SW480 (cell line): ENCODE measurements around the gene SYNJ2.

Source experiments
- DNase-seq: peaks from one replicate; pipeline ENCODE4 v3.0.0-alpha.2; 2016; ENCODE audit warnings: low spot score

Gene SYNJ2

GRCh38 chr6:158057213-158057987 lies 75.7 kb downstream of the SYNJ2 start:
- DNase-seq = peak; percentile 32

GRCh38 chr6:158058171-158058651 lies 76.5 kb downstream of the SYNJ2 start:
- no peak for DNase-seq

DNA sequence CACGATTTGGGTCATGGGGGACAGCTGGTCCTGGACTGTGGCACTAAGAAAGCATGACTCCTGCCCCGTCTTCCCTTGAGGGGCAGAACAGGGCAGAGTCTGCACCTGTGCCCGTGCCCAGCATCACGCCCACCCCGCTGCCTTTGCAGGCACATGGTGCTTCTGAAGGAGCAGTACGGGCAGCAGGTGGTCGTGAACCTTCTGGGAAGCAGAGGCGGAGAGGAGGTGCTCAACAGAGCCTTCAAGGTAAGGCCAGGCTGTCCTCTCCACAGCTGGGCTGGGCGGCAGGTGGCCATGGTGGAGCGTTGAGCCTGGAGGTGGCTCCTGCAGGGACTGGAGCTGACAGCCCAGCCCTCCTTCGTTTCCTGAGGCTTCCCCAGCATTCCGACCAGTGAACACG lies 77.4 kb downstream of the SYNJ2 start:
- DNase-seq = no peak

DNA sequence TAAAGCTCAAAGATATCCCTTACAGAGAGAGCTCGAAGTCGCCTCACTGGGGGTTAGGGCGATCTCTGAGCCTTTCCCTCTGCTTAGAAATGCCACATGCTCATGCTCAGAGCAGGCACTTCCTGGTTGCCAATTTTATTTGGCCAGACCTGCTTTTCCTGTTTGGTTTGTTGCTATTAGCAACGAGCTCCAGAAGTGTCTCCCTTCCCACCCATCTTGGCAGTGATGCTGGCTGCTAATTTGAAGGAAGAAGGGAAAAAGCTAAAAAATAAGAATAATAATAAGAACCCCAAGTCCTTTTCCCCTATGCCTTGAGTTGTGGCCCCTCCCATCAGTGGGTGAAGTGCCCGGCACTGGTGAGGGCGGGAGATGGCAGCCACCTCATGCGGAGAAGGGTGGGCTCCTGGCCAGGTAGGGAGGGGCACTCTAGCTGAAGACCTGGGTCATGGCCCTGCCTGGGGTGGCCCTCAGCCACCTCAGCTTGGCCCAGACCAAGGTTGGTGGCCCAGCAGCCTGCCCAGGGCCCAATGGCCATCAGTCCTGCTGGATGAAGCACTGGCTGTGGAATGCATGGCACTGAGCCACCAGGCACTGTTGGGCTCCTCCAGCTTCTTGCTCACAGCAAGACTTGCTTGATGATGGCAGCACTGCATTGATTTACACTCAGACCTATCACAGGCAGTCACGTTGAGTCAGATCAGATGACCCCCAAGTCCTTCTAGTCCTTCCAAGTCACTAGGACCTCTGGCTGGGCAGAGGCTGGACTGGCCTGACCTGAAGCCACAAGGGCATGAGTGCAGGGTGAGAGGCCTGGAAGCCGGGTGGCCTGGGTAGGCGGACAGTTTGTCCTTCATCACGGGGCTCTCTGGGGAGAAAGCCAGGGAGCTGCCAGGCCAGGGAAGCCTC lies 79.0 kb downstream of the SYNJ2 start:
- DNase-seq = no peak

DNA sequence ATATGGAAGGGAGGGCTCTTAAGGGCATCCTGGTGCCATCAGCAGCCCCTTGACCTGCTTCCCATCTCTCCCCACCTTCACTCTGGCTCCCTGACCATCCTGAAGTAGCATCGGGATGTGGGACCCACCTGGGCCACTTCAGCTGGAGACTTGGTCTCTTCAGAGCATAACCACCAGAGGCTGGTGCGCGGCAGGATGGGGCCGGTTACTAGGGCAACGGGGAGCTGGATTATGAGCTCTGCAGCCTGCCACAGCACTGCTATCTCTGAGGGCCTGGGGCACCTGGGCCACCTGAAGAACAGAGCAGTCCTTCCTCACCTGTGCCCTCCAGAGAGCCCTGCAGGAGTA lies 79.7 kb downstream of the SYNJ2 start:
- DNase-seq = no peak

- no peak for DNase-seq
Measured at GRCh38 chr6:158061709-158062461, 80.2 kb downstream of the SYNJ2 start.

- DNase-seq = no peak
Measured at GRCh38 chr6:158063736-158064135, 82.1 kb downstream of the SYNJ2 start.

GRCh38 chr6:158064725-158065251 lies 83.1 kb downstream of the SYNJ2 start:
- DNase-seq = no peak

DNA sequence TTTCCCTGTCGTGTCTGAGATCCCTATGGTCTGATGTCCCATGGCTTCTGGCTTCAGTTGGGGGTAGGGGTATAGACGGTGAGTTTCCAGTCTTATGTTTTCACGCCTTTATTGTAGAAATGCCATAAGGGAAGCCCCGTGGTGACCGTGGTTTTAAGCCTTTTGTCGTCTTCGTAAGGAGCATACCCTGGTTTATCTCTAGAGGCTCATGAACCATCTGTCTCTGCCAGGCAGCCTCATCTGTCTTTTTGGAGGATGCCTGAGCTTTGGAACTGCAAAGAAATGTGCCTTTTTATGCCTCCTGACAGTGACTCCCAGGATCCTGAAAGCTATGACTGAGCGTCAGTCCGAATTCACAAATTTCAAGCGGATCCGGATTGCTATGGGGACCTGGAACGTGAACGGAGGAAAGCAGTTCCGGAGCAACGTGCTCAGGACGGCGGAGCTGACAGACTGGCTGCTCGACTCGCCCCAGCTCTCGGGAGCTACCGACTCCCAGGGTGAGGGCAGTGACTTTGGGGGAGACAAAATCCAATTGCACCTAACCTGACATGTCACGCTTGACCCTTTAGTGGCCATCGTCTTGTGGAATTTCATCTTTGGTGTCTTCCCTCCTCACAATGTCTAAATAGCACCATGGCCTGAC lies 84.6 kb downstream of the SYNJ2 start:
- DNase-seq = no peak

DNA sequence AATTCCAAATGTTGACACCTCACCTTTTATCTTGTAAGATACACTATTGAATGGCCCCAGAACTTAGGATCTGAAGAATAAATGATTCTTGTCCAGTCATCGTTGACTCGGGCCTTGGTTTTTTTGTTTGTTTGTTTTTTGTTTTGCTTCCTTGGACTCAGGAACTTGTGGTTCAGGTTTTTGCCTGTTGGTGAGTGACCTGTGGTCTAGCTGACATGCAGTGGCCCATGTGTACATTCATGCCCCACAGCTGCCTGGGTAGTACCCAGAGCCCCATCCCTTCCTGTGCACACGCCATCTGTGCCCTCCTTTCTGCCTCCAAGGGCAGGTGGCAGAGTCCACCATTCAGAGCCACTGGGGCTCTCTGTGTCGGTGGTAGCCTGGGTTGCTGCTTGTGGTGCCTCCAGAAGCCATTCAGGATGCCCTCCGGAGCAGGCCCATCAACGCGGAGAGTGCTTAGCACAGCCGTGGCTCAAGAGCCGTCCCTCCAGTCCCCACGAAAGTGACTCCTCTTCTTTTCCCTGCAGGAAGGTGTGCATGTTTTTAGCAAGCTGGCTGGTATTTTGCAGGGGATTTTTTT lies 85.9 kb downstream of the SYNJ2 start:
- DNase-seq = peak; percentile 33

- no peak for DNase-seq
Measured at GRCh38 chr6:158068156-158068892, 86.7 kb downstream of the SYNJ2 start.

DNA sequence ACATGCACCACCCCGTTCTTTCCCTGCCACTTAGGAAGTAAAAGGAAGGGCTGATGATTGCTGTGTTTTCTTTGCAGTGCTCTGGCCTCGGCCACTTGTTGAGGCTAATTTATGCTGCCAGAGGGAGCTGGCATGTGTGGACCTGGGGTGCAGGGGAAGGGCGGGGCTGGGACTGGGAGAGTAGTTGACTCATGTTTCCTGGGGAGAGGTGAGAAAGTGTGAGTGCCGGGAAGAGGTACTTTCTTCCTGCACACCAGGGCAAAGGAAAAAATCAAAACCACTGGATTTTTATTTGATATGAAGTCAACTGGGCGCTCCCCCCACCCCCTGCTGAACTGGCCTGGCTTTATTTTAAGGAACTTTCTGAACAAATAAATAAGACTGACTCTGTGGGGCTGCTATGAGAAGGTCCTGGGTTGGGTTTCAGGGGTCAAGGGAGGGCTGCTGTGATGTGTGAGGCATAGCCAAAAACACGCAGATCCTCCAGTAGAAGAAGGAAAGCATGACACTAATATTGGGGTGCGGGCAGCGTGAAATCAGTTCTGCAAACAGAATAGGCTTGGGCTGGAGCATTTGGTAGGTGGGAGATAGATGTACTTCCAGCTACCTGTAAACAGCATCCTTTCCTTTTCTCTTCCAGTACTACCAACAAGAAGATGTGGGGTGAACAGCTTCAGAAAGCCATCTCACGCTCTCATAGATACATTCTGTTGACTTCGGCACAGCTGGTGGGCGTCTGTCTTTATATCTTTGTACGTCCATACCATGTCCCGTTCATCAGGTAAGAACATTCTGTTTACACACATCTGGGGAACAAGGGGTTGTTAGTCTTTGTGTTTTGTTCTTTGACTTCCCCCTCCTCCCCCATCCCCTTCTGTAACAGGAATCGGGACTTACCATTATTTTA lies 87.5 kb downstream of the SYNJ2 start:
- DNase-seq = peak; percentile 63

- no peak for DNase-seq
Measured at GRCh38 chr6:158069800-158070195, 88.1 kb downstream of the SYNJ2 start.

GRCh38 chr6:158070513-158070912 lies 88.8 kb downstream of the SYNJ2 start:
- DNase-seq = no peak

DNA sequence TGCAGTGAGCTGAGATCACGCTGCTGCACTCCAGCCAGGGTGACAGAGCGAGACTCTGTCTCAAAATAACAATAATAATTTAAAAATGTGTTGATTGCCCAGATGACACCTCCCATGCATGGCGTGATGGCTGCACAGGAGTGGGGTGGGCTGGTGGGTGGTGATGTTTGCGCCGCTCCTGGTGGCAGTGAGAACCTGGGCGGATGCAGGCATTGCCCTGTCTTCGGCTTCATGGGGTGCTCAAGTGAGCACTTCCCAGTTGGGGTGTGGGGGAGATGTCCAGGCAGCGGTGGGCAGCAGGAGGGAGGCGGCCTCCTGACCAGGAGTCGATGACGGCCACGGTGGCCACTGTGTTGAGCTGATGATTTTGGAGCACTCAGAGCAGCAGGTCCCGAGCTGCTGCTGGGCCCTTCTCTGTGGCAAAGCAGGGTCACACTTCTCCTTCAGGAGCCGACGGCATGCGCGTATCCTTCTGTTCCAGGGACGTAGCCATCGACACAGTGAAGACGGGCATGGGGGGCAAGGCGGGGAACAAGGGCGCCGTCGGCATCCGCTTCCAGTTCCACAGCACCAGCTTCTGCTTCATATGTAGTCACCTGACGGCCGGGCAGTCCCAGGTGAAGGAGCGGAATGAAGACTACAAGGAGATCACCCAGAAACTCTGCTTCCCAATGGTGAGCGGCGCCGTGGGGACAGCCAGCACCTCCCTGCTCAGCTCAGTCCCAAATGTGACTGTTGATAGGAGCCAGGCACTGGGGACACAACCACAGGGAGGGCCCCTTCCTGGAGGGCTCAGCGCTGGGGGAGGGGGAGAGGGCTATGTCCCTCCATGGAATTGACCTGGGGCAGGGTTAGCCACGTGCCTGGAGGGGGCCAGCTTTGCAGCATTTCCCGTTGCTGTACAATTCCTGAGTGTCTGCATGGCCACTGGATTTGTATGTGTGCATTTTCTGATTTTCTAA lies 89.7 kb downstream of the SYNJ2 start:
- no peak for DNase-seq

DNA sequence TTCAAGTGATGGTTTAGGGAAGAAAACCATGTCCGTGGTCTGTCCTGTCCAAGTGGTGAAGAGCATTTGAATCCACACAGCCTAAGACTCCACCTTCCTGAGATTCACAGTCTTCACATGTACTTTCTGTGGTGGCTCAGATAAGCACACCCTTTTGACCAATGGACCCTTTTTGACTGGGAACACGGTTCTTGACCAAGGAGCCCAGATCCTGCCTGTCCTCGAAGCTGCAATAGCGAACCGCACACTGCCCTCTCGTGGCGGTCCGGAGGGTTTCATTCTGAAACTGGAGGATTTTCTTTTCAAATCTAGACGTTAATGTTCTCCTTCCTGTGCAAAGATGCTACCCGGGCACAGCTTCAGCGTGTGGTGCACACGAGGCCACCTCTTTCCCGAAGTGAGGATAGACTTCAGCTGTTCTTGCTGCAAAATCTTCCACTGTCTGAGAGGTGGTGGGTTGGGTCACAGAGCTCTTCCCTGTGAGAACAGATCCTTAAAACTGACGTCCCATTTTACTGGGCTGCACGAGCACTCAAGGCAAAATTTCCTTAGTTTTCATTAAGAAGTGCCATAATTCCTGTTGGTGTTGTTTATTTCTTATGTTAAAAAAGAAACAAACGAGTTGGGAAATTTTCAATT lies 90.5 kb downstream of the SYNJ2 start:
- peak; percentile 51 for DNase-seq

- DNase-seq = no peak
Measured at GRCh38 chr6:158073776-158074175, 92.1 kb downstream of the SYNJ2 start.

DNA sequence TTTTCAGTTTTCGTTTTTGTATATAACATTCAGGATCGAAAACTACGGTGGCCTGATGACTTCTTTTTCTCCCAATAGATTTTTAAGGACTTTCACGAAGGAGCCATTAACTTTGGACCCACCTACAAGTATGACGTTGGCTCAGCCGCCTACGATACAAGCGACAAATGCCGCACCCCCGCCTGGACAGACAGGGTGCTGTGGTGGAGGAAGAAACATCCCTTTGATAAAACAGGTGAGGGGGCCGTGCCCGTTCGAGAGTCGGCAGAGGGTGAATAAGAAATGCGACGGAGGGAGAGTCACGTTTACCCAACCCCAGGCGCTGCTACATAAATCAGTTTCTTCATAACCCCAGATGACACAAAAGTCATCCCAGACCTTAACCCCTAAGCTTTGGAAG lies 94.9 kb downstream of the SYNJ2 start:
- DNase-seq = no peak
